A549 (cell line): ENCODE results near the gene PTPRD.

Experiments
- CBX8 ChIP-seq: fragments of 200-600 bp; sonication (generic); IDR thresholded peaks from 2 replicates; pipeline ENCODE4 v1.6.1; 2016
- HEYL ChIP-seq: fragments of 250-450 bp; sonication (Bioruptor Pico); IDR thresholded peaks from 2 replicates; pipeline ENCODE4 v1.8.0; 2021; ENCODE audit warnings: mild to moderate bottlenecking, moderate library complexity
- RARB ChIP-seq: fragments of 250-450 bp; sonication (Bioruptor Pico); IDR thresholded peaks from 2 replicates; pipeline ENCODE4 v1.8.0; 2021; ENCODE audit warnings: mild to moderate bottlenecking, moderate library complexity
- SMC3 ChIP-seq: fragments of >200 bp; sonication (Bioruptor Twin); formaldehyde crosslinking; IDR thresholded peaks from 3 replicates; pipeline ENCODE4 v1.6.1; 2018; ENCODE audit warnings: inconsistent platforms
- TF ChIP-seq, protein P1 (sequence below): fragments of >200 bp; sonication (Bioruptor Twin); formaldehyde crosslinking; IDR thresholded peaks from 3 replicates; pipeline ENCODE4 v1.5.1; 2016
- TF ChIP-seq, protein P2 (sequence below): fragments of 450-650 bp; IDR thresholded peaks from 2 replicates; pipeline ENCODE4 v1.6.1; 2014; ENCODE audit warnings: antibody characterized with exemption

DNA sequence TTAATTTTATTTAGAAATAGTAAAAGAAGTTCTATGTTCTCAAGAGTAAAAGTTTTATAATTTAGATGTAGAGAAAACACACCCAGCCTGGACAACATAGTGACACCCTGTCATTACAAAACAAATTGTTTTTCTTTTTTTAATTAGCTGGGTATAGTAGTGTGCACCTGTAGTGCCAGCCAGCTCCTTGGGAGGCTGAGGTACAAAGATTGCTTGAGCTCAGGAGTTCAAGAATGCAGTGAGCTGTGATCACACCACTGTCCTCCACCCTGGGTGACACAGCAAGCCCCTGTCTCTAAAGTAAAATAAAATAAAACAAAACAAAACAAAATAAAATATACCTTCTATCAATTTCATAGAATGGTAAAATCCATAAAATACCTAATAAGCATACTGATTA, 1795.5 kb downstream of the PTPRD start:
- TF ChIP-seq, protein P1, sequence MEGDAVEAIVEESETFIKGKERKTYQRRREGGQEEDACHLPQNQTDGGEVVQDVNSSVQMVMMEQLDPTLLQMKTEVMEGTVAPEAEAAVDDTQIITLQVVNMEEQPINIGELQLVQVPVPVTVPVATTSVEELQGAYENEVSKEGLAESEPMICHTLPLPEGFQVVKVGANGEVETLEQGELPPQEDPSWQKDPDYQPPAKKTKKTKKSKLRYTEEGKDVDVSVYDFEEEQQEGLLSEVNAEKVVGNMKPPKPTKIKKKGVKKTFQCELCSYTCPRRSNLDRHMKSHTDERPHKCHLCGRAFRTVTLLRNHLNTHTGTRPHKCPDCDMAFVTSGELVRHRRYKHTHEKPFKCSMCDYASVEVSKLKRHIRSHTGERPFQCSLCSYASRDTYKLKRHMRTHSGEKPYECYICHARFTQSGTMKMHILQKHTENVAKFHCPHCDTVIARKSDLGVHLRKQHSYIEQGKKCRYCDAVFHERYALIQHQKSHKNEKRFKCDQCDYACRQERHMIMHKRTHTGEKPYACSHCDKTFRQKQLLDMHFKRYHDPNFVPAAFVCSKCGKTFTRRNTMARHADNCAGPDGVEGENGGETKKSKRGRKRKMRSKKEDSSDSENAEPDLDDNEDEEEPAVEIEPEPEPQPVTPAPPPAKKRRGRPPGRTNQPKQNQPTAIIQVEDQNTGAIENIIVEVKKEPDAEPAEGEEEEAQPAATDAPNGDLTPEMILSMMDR, result no peak
- TF ChIP-seq SMC3 (no peak), HEYL (CRISPR knock-in tag) (no peak), CBX8 (no peak), RARB (CRISPR knock-in tag) (no peak)
- TF ChIP-seq, protein P2, sequence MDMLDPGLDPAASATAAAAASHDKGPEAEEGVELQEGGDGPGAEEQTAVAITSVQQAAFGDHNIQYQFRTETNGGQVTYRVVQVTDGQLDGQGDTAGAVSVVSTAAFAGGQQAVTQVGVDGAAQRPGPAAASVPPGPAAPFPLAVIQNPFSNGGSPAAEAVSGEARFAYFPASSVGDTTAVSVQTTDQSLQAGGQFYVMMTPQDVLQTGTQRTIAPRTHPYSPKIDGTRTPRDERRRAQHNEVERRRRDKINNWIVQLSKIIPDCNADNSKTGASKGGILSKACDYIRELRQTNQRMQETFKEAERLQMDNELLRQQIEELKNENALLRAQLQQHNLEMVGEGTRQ, result no peak
